ENCODE measurements around the gene FAM174A. TPM values are rescaled to one million over a fixed set of nuclear protein-coding genes. Genes with fewer than 3 reads are reported as not detected.

FAM174A gene
- total RNA-seq, 1 donor from 2014 or later, result 20.9 TPM

- H3K27ac ChIP-seq (ENCODE audit: low read depth, low read length), result no peak overlapping the region
- H3K4me1 ChIP-seq (ENCODE audit: control insufficient read depth in 3 of 3, insufficient read depth in 3 of 3, low read length in 3 of 3), result no peaks in the 10 kb centered on the region
- H3K27me3 ChIP-seq (ENCODE audit: control insufficient read depth in 3 of 3, insufficient read depth in 3 of 3, low read length in 3 of 3), result no peaks in the 10 kb centered on the region
- H3K4me3 ChIP-seq (ENCODE audit: low read length in 3 of 3), result no peak overlapping the region
- no peak overlapping the region for H3K9ac ChIP-seq (ENCODE audit: low read depth in 1 of 3, low read length in 3 of 3)
- no peaks in the 10 kb centered on the region for H3K36me3 ChIP-seq (ENCODE audit: control insufficient read depth in 3 of 3, insufficient read depth in 3 of 3, low read length in 3 of 3)
- no peaks in the 10 kb centered on the region for H3K9me3 ChIP-seq (ENCODE audit: control insufficient read depth in 3 of 3, low read length in 3 of 3)
These were observed 99.9 kb downstream of the FAM174A start for GRCh38 chr5:100634937-100635534.

All from skeletal muscle tissue (tissue), 4 donors.